Body of pancreas (tissue), 4 donors: ENCODE results near the gene PLEKHG4B.

Source experiments
- CTCF ChIP-seq, 7 experiments: fragments of 450-650 bp in 4 of 7; fragments of 200-600 bp in 3 of 7; sonication (generic) in 3 of 7; IDR thresholded peaks; one replicate each; pipeline ENCODE4 v1.5.1; 2016 to 2019; ENCODE audit warnings: antibody characterized with exemption in 7 of 7
- POLR2A ChIP-seq, 3 donors: fragments of 450-650 bp; IDR thresholded peaks; one replicate each; pipeline ENCODE4 v1.6.1; 2016; ENCODE audit warnings: antibody characterized with exemption in 3 of 3, mild to moderate bottlenecking in 2 of 3

GRCh38 chr5:49953-50544 is 41.9 kb upstream of the PLEKHG4B start:
- TF ChIP-seq POLR2A (IDR thresholded peaks at IDR 0.05) = no peak
- TF ChIP-seq CTCF (IDR thresholded peaks at IDR 0.05) = no peak
